Keratinocyte (primary cell): ENCODE measurements around the gene MEG3.

ENCODE experiments used
- EZH2 ChIP-seq: IDR thresholded peaks from one replicate; pipeline ENCODE4 v1.6.1; 2012; ENCODE audit warnings: inconsistent platforms, mild to moderate bottlenecking, low read length, moderate library complexity
- TF ChIP-seq, protein P1 (sequence below), 3 experiments: IDR thresholded peaks in 1 of 3; conservative IDR thresholded peaks in 1 of 3; optimal IDR thresholded peaks in 1 of 3; 2 replicates in 2 of 3; 3 replicates in 1 of 3; pipeline versions ENCODE3 to v1.5.1; 2011; ENCODE audit warnings: low read length in 3 of 3, mild to moderate bottlenecking in 3 of 3, moderate library complexity in 2 of 3, control low read depth in 1 of 3, inconsistent platforms in 1 of 3; ENCODE audit not compliant: insufficient read depth in 2 of 3; ENCODE audit errors: extremely low read depth in 1 of 3

GRCh38 chr14:100875861-100876590, 50.1 kb downstream of the MEG3 start:
- TF ChIP-seq, protein P1, sequence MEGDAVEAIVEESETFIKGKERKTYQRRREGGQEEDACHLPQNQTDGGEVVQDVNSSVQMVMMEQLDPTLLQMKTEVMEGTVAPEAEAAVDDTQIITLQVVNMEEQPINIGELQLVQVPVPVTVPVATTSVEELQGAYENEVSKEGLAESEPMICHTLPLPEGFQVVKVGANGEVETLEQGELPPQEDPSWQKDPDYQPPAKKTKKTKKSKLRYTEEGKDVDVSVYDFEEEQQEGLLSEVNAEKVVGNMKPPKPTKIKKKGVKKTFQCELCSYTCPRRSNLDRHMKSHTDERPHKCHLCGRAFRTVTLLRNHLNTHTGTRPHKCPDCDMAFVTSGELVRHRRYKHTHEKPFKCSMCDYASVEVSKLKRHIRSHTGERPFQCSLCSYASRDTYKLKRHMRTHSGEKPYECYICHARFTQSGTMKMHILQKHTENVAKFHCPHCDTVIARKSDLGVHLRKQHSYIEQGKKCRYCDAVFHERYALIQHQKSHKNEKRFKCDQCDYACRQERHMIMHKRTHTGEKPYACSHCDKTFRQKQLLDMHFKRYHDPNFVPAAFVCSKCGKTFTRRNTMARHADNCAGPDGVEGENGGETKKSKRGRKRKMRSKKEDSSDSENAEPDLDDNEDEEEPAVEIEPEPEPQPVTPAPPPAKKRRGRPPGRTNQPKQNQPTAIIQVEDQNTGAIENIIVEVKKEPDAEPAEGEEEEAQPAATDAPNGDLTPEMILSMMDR (optimal IDR thresholded peaks at IDR 0.05 in 1 of 3, IDR thresholded peaks at IDR 0.05 in 1 of 3, conservative IDR thresholded peaks at IDR 0.05 in 1 of 3; ENCODE audit: extremely low read depth in 1 of 3, insufficient read depth in 2 of 3, low read length in 3 of 3), result no peak
- TF ChIP-seq EZH2, result no peak
